Smooth muscle cell (in vitro differentiated cells): ENCODE data around the gene CDKAL1. TPM values are rescaled to one million over a fixed set of nuclear protein-coding genes. Genes with fewer than 3 reads are reported as not detected.

Experiments
- DNase-seq: peaks from one replicate; lab custom pipeline; 2025; ENCODE audit not compliant: unreplicated experiment; lab: John Stamatoyannopoulos, UW
- H2AFZ ChIP-seq: fragments of 200-600 bp; sonication (generic); 2 replicates; pipeline ENCODE4 v1.6.0; 2016; ENCODE audit warnings: antibody characterized with exemption, low read depth, mild to moderate bottlenecking
- H3F3A ChIP-seq: fragments of 200-600 bp; sonication (generic); 2 replicates; pipeline ENCODE4 v1.6.0; 2017; ENCODE audit warnings: antibody characterized with exemption, low read depth
- H3K27ac ChIP-seq: fragments of 200-600 bp; sonication (generic); 2 replicates; pipeline ENCODE4 v1.5.1; 2016; ENCODE audit warnings: low read depth, mild to moderate bottlenecking
- H3K27me3 ChIP-seq: fragments of 200-600 bp; sonication (generic); 2 replicates; pipeline ENCODE4 v1.6.1; 2016; ENCODE audit warnings: low read depth, mild to moderate bottlenecking
- H3K36me3 ChIP-seq: fragments of 200-600 bp; sonication (generic); 2 replicates; pipeline ENCODE4 v1.5.1; 2016; ENCODE audit warnings: low read depth
- H3K4me1 ChIP-seq: fragments of 200-600 bp; sonication (generic); 2 replicates; pipeline ENCODE4 v1.5.1; 2016; ENCODE audit warnings: low read depth
- H3K4me2 ChIP-seq: fragments of 200-600 bp; sonication (generic); 2 replicates; pipeline ENCODE4 v1.6.0; 2016; ENCODE audit warnings: mild to moderate bottlenecking
- H3K4me3 ChIP-seq: fragments of 200-600 bp; sonication (generic); 2 replicates; pipeline ENCODE4 v1.5.1; 2016; ENCODE audit warnings: mild to moderate bottlenecking
- H3K79me2 ChIP-seq: fragments of 200-600 bp; sonication (generic); 2 replicates; pipeline ENCODE4 v1.6.0; 2016; ENCODE audit warnings: low read depth, mild to moderate bottlenecking
- H3K9ac ChIP-seq: fragments of 200-600 bp; sonication (generic); 2 replicates; pipeline ENCODE4 v1.6.0; 2016; ENCODE audit warnings: low read depth
- H3K9me3 ChIP-seq: fragments of 200-600 bp; sonication (generic); replicated peaks from 2 replicates; pipeline ENCODE4 v1.5.1; 2016; ENCODE audit warnings: low read depth
- H4K20me1 ChIP-seq: fragments of 200-600 bp; sonication (generic); 2 replicates; pipeline ENCODE4 v1.6.0; 2016; ENCODE audit warnings: low read depth
- CTCF ChIP-seq: fragments of 200-600 bp; sonication (generic); IDR thresholded peaks from 2 replicates; pipeline ENCODE4 v1.5.1; 2017; ENCODE audit warnings: borderline replicate concordance, mild to moderate bottlenecking, antibody characterized with exemption; ENCODE audit not compliant: insufficient read depth, poor library complexity, severe bottlenecking
- WGBS: methylation state at CpG from one replicate; pipeline ENCODE4 v1.1.7; 2016; ENCODE audit warnings: low lambda C conversion rate; 5-methylcytosine and 5-hydroxymethylcytosine counted together
- polyA plus RNA-seq: library from polyadenylated mRNA; unstranded; fragments of >200 nt; fragmentation: Nextera tagmentation; extraction: Ambion mirVana; gene quantifications from 2 replicates; pipeline ENCODE4 v1.2.1, GENCODE V29; 2016
- total RNA-seq: library from RNA; depleted of rRNA; stranded (reverse); fragments of >200 nt; gene quantifications from 2 replicates; pipeline ENCODE4 v1.2.3, GENCODE V29; 2014

Gene CDKAL1
- total and polyA plus RNA-seq, 2 experiments from 2014 or later, result 16.5 to 16.6 TPM

GRCh38 chr6:20946022-20946421 is 411.8 kb downstream of the CDKAL1 start:
- H4K20me1 ChIP-seq, result no peaks in the 10 kb centered on the region
- no peak for DNase-seq
- H3K4me3 ChIP-seq, result no peak overlapping the region
- H3K27me3 ChIP-seq, result no peaks in the 10 kb centered on the region
- H3K4me2 ChIP-seq, result no peak overlapping the region
- H3K4me1 ChIP-seq, result no peaks in the 10 kb centered on the region
- H3K27ac ChIP-seq, result no peak overlapping the region
- H2AFZ ChIP-seq, result no peak overlapping the region
- 36% methylated on average over 1 of the region's 1 CpG for WGBS
- no peak overlapping the region for H3K9ac ChIP-seq
- TF ChIP-seq CTCF, result no peak
- no peaks in the 10 kb centered on the region for H3F3A ChIP-seq
- H3K36me3 ChIP-seq, result no peaks in the 10 kb centered on the region
- H3K79me2 ChIP-seq, result no peaks in the 10 kb centered on the region
- no peaks in the 10 kb centered on the region for H3K9me3 ChIP-seq

GRCh38 chr6:20946890-20947289 is 412.6 kb downstream of the CDKAL1 start:
- Histone ChIP-seq H3K79me2 (no peaks in the 10 kb centered on the region), H2AFZ (no peak overlapping the region), H3K36me3 (no peaks in the 10 kb centered on the region), H3K4me1 (no peaks in the 10 kb centered on the region), H3K4me3 (no peak overlapping the region), H3K9ac (no peak overlapping the region), H3K9me3 (no peaks in the 10 kb centered on the region), H4K20me1 (no peaks in the 10 kb centered on the region), H3K27ac (no peak overlapping the region), H3K4me2 (no peak overlapping the region), H3K27me3 (no peaks in the 10 kb centered on the region), H3F3A (no peaks in the 10 kb centered on the region)
- DNase-seq, result no peak
- 91% methylated on average over 2 of the region's 2 CpGs for WGBS
- no peak for TF ChIP-seq CTCF

GRCh38 chr6:20947977-20948376 is 413.7 kb downstream of the CDKAL1 start:
- H3K27ac ChIP-seq, result no peak overlapping the region
- H3K4me1 ChIP-seq, result no peaks in the 10 kb centered on the region
- H3K27me3 ChIP-seq, result no peaks in the 10 kb centered on the region
- no peak overlapping the region for H3K4me2 ChIP-seq
- H3K36me3 ChIP-seq, result no peaks in the 10 kb centered on the region
- H3K4me3 ChIP-seq, result no peak overlapping the region
- no peaks in the 10 kb centered on the region for H3K9me3 ChIP-seq
- H4K20me1 ChIP-seq, result no peaks in the 10 kb centered on the region
- no peak for DNase-seq
- H3K79me2 ChIP-seq, result no peaks in the 10 kb centered on the region
- H3K9ac ChIP-seq, result no peak overlapping the region
- H2AFZ ChIP-seq, result no peak overlapping the region
- no peak for TF ChIP-seq CTCF
- no peaks in the 10 kb centered on the region for H3F3A ChIP-seq

- Histone ChIP-seq H3K4me2 (no peak overlapping the region), H4K20me1 (no peaks in the 10 kb centered on the region), H3F3A (no peaks in the 10 kb centered on the region), H3K4me1 (no peaks in the 10 kb centered on the region), H3K4me3 (no peak overlapping the region), H3K27ac (no peak overlapping the region), H3K9ac (no peak overlapping the region), H3K36me3 (no peaks in the 10 kb centered on the region), H3K79me2 (no peaks in the 10 kb centered on the region), H3K9me3 (no peaks in the 10 kb centered on the region), H2AFZ (no peak overlapping the region), H3K27me3 (no peaks in the 10 kb centered on the region)
- no peak for DNase-seq
- WGBS, result 54% methylated on average over 2 of the region's 2 CpGs
- TF ChIP-seq CTCF, result no peak
Observed at GRCh38 chr6:20948556-20948955, 414.3 kb downstream of the CDKAL1 start.
